ENCODE results near the gene PITPNC1. TPM values are rescaled to one million over a fixed set of nuclear protein-coding genes. Genes with fewer than 3 reads are reported as not detected.

PITPNC1 gene
- total and polyA plus RNA-seq, 12 donors, result 6.6 to 28.0 (median 11.5) TPM

DNA sequence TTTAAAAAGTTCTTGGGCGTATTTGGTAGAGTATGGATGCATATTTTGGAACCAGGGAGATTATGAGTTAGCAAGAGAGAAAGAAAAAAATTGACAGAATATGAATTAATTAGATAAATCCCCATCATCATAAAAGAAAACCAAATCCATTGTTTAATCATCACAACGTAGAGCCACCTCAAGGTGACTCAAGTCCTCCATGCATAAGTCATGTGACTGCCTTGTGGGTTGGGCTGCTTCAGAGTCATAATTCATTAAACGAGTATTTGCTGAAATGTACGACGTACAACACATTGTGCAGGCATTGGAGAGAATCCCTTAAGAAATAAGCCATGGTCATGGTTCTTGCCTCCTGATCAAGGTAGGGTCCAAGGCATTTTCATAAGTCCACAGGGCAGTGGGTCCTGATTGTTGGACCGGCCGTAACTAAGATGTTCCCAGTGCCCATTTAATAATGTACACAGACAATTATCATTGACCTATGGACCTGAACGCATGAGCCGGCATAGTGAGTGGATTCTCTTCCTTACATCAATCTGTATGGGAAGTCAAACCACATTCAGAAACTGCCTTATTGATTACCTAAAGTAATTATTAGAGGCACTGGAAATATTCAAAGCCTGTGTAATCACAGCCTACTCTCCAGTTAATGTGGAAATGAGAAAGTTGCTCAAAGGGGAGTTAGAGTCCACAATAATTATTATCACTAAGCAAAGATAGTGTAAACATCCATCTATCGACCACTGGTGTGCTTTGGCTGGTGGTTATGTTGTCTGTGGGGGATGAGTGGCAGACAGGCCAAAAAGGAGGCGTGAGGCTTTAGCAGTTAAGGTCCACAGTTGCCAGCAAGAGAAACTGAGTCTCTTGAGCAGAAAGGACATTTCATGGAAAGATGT is 165.4 kb downstream of the PITPNC1 start:
- ATAC-seq (no peak), DNase-seq (no peak)
- Histone ChIP-seq H3K27ac (no peak overlapping the region), H3K9me3 (no peaks in the 10 kb centered on the region), H3K36me3 (peaks cover 0 to 4% (median 0%) of the 10 kb centered on the region in 9 donors), H3K27me3 (no peaks in the 10 kb centered on the region), H3K4me3 (no peak overlapping the region), H3K4me1 (peaks cover 0 to 23% (median 18%) of the 10 kb centered on the region in 9 donors)
- intact Hi-C loops (cut with DNase I), result loop anchor here in 3 of 10 donors (10.0 kb wide), 2 partner anchors 48 to 62 kb away; no protein-coding TSS in a partner anchor
- TF ChIP-seq, protein P1, sequence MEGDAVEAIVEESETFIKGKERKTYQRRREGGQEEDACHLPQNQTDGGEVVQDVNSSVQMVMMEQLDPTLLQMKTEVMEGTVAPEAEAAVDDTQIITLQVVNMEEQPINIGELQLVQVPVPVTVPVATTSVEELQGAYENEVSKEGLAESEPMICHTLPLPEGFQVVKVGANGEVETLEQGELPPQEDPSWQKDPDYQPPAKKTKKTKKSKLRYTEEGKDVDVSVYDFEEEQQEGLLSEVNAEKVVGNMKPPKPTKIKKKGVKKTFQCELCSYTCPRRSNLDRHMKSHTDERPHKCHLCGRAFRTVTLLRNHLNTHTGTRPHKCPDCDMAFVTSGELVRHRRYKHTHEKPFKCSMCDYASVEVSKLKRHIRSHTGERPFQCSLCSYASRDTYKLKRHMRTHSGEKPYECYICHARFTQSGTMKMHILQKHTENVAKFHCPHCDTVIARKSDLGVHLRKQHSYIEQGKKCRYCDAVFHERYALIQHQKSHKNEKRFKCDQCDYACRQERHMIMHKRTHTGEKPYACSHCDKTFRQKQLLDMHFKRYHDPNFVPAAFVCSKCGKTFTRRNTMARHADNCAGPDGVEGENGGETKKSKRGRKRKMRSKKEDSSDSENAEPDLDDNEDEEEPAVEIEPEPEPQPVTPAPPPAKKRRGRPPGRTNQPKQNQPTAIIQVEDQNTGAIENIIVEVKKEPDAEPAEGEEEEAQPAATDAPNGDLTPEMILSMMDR (IDR thresholded peaks at IDR 0.05), result no peak
- 84 to 86% methylated on average over 11 of the region's 11 CpGs for WGBS, 2 donors

DNA sequence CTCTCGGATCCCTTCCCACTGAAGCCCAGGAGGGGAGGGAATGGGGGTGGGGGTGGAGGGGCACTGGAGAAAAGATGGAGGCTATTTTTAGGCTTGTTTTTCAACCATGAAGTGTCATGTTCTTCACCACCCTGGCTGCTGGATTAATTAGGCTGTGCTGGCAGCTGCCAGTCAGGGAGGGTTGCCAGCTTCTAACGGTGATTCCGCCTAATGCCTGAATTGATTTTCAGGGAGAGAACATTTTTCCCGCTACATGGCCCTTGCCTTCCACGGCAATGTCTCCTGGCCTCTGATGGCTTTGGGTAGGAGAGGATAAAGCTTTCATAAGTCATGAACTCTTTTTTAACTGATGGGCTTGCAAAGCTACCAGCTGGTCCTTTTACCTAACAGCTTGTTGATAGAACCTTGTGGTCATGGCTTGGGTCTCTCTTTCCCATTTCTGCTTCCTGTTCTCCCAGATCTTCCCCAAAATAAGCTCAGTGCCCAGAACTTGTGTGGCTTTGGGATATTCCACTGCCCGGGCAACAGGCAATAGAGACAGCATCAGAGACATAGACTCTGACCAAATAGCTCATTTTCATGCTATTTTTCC is 167.4 kb downstream of the PITPNC1 start:
- no peak overlapping the region for H3K4me3 ChIP-seq
- H3K9me3 ChIP-seq, result no peaks in the 10 kb centered on the region
- peaks cover 0 to 3% (median 0%) of the 10 kb centered on the region in 9 donors for H3K36me3 ChIP-seq
- no peak for DNase-seq
- peaks cover 0 to 37% (median 26%) of the 10 kb centered on the region in 9 donors for H3K4me1 ChIP-seq
- intact Hi-C loops (cut with DNase I), result loop anchor here in 3 of 10 donors (10.0 kb wide), 2 partner anchors 50 to 60 kb away; no protein-coding TSS in a partner anchor
- peak in 1 of 8 donors; percentile 55 for ATAC-seq
- H3K27ac ChIP-seq, result peak overlapping the region in 1 of 10 donors; percentile 14
- WGBS, 2 donors, result 52 to 69% methylated on average over 6 of the region's 6 CpGs
- TF ChIP-seq, protein P1 (IDR thresholded peaks at IDR 0.05), result no peak
- H3K27me3 ChIP-seq, result no peaks in the 10 kb centered on the region

DNA sequence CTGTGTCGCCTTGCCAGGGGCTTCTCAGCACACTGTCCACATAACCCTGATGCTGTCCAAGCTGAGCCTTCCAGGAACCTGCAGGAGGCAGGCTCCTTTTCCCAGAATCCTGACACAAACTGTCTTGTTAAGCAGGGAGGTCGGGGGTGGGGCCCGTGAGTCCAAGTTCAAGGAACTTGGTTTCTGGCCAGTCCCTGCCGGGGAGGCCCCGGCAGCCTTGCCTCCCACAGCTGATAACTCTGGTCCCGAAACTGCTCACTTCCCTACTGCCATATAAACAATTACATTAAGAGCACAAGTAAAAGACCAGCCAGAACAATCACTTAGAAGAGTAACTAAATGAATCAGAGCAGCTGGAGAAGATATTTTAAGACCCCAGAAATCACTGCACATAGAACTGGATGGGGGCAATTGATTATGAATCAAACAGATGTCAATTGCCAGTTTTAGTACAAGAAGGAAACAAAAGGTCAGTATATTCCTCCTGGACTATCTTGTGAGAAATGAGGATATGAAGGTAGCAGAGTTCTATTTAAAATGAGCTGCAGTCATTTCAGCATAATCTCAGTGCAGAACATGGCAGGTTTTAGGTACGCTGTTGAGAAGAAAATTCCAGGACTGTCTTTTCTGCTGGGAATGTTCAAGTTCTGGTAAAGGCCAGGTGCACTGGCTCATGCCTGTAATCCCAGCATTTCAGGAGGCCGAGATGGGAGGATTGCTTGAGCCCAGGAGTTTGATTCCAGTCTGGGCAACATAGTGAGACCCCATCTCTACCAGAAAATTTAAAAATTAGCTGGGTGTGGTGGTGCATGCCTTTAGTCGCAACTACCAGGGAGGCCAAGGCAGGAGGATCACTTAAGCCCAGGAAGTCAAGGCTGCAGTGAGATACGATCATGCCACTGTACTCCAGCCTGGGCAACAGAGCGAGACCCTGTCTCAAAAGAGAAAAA is 169.8 kb downstream of the PITPNC1 start:
- intact Hi-C loops (cut with DNase I), result loop anchor here in 3 of 10 donors (5.0 to 10.0 kb wide), 3 partner anchors 52 to 58 kb away; no protein-coding TSS in a partner anchor
- ATAC-seq, result peak; percentile 44 to 90 (median 80)

More for the DNA sequence above, 169.8 kb downstream of the PITPNC1 start:
- peaks cover 0 to 48% (median 32%) of the 10 kb centered on the region in 9 donors for H3K4me1 ChIP-seq
- no peaks in the 10 kb centered on the region for H3K36me3 ChIP-seq
- no peaks in the 10 kb centered on the region for H3K9me3 ChIP-seq
- WGBS, 2 donors, result 47 to 49% methylated on average over 11 of the region's 11 CpGs
- peak overlapping the region in 8 of 10 donors; percentile 29 to 67 (median 49) for H3K27ac ChIP-seq
- no peaks in the 10 kb centered on the region for H3K27me3 ChIP-seq
- TF ChIP-seq, protein P1 (IDR thresholded peaks at IDR 0.05), result peak in 3 of 9 donors; percentile 23 to 36 (median 29)
- DNase-seq, result peak; percentile 54 to 72
- no peak overlapping the region for H3K4me3 ChIP-seq
